DOHH2 (cell line): ENCODE measurements around the gene GOLGA3.

Experiments used
- CTCF ChIP-seq: fragments of 200-600 bp; sonication (generic); IDR thresholded peaks from one replicate; pipeline ENCODE4 v1.5.1; 2014; ENCODE audit warnings: antibody characterized with exemption, mild to moderate bottlenecking, low read depth, low read length; ENCODE audit not compliant: poor library complexity, severe bottlenecking
- EZH2phosphoT487 ChIP-seq: fragments of 200-600 bp; sonication (generic); IDR thresholded peaks from 2 replicates; pipeline ENCODE4 v1.6.1; 2017; ENCODE audit warnings: borderline replicate concordance, mild to moderate bottlenecking, antibody characterized with exemption, low read length, moderate library complexity, mixed read lengths

GRCh38 chr12:132806857-132807256, 21.8 kb downstream of the GOLGA3 start:
- no peak for TF ChIP-seq CTCF
- no peak for TF ChIP-seq EZH2phosphoT487
